ENCODE measurements around the gene LGALS9C.
"Not testable (repeated sequence)": the region's sequence is repeated elsewhere in the genome, so short reads cannot be mapped to it uniquely, and the experiment has no call there.

LGALS9C gene

GRCh38 chr17:18466250-18466983 is 10.2 kb upstream of the LGALS9C start:
- not testable (repeated sequence) for H3K4me3 ChIP-seq (ENCODE audit: low read length); H3K4me2 ChIP-seq (ENCODE audit: low read length); H3K27me3 ChIP-seq (ENCODE audit: control insufficient read depth, insufficient read depth, low read length); H3K9me3 ChIP-seq (replicated peaks; ENCODE audit: low read length); H3K36me3 ChIP-seq (ENCODE audit: insufficient read depth, low read length); H3K9ac ChIP-seq (ENCODE audit: low read depth, low read length); H3K4me1 ChIP-seq (ENCODE audit: control insufficient read depth, insufficient read depth, low read length)

GRCh38 chr17:18467001-18467400 is 9.6 kb upstream of the LGALS9C start:
- not testable (repeated sequence) for H3K4me2 ChIP-seq (ENCODE audit: low read length); H3K27me3 ChIP-seq (ENCODE audit: control insufficient read depth, insufficient read depth, low read length); H3K9me3 ChIP-seq (replicated peaks; ENCODE audit: low read length); H3K4me3 ChIP-seq (ENCODE audit: low read length); H3K9ac ChIP-seq (ENCODE audit: low read depth, low read length); H3K4me1 ChIP-seq (ENCODE audit: control insufficient read depth, insufficient read depth, low read length); H3K36me3 ChIP-seq (ENCODE audit: insufficient read depth, low read length)

GRCh38 chr17:18468472-18469171 is 8.0 kb upstream of the LGALS9C start:
- not testable (repeated sequence) for H3K9ac ChIP-seq (ENCODE audit: low read depth, low read length); H3K9me3 ChIP-seq (replicated peaks; ENCODE audit: low read length); H3K4me1 ChIP-seq (ENCODE audit: control insufficient read depth, insufficient read depth, low read length); H3K4me3 ChIP-seq (ENCODE audit: low read length); H3K4me2 ChIP-seq (ENCODE audit: low read length); H3K27me3 ChIP-seq (ENCODE audit: control insufficient read depth, insufficient read depth, low read length); H3K36me3 ChIP-seq (ENCODE audit: insufficient read depth, low read length)

GRCh38 chr17:18469837-18470236 is 6.8 kb upstream of the LGALS9C start:
- H3K9me3 ChIP-seq (replicated peaks; ENCODE audit: low read length); H3K9ac ChIP-seq (ENCODE audit: low read depth, low read length); H3K4me1 ChIP-seq (ENCODE audit: control insufficient read depth, insufficient read depth, low read length); H3K27me3 ChIP-seq (ENCODE audit: control insufficient read depth, insufficient read depth, low read length); H3K4me2 ChIP-seq (ENCODE audit: low read length); H3K36me3 ChIP-seq (ENCODE audit: insufficient read depth, low read length); H3K4me3 ChIP-seq (ENCODE audit: low read length): not testable (repeated sequence)

GRCh38 chr17:18470345-18470930 is 6.2 kb upstream of the LGALS9C start:
- not testable (repeated sequence) for H3K4me2 ChIP-seq (ENCODE audit: low read length); H3K36me3 ChIP-seq (ENCODE audit: insufficient read depth, low read length); H3K4me3 ChIP-seq (ENCODE audit: low read length); H3K4me1 ChIP-seq (ENCODE audit: control insufficient read depth, insufficient read depth, low read length); H3K9ac ChIP-seq (ENCODE audit: low read depth, low read length); H3K27me3 ChIP-seq (ENCODE audit: control insufficient read depth, insufficient read depth, low read length); H3K9me3 ChIP-seq (replicated peaks; ENCODE audit: low read length)

GRCh38 chr17:18473967-18474366 is 2.6 kb upstream of the LGALS9C start:
- H3K4me2 ChIP-seq (ENCODE audit: low read length); H3K36me3 ChIP-seq (ENCODE audit: insufficient read depth, low read length); H3K9ac ChIP-seq (ENCODE audit: low read depth, low read length); H3K4me1 ChIP-seq (ENCODE audit: control insufficient read depth, insufficient read depth, low read length); H3K27me3 ChIP-seq (ENCODE audit: control insufficient read depth, insufficient read depth, low read length); H3K4me3 ChIP-seq (ENCODE audit: low read length); H3K9me3 ChIP-seq (replicated peaks; ENCODE audit: low read length): not testable (repeated sequence)

- H3K4me3 ChIP-seq (ENCODE audit: low read length); H3K4me2 ChIP-seq (ENCODE audit: low read length); H3K9ac ChIP-seq (ENCODE audit: low read depth, low read length); H3K36me3 ChIP-seq (ENCODE audit: insufficient read depth, low read length); H3K4me1 ChIP-seq (ENCODE audit: control insufficient read depth, insufficient read depth, low read length); H3K27me3 ChIP-seq (ENCODE audit: control insufficient read depth, insufficient read depth, low read length); H3K9me3 ChIP-seq (replicated peaks; ENCODE audit: low read length): not testable (repeated sequence)
Measured at GRCh38 chr17:18474754-18475153, 1.8 kb upstream of the LGALS9C start.

- not testable (repeated sequence) for H3K4me3 ChIP-seq (ENCODE audit: low read length); H3K9me3 ChIP-seq (replicated peaks; ENCODE audit: low read length); H3K4me2 ChIP-seq (ENCODE audit: low read length); H3K4me1 ChIP-seq (ENCODE audit: control insufficient read depth, insufficient read depth, low read length); H3K27me3 ChIP-seq (ENCODE audit: control insufficient read depth, insufficient read depth, low read length); H3K9ac ChIP-seq (ENCODE audit: low read depth, low read length); H3K36me3 ChIP-seq (ENCODE audit: insufficient read depth, low read length)
Measured at GRCh38 chr17:18477367-18477766, 778 bp downstream of the LGALS9C start.

- H3K9ac ChIP-seq (ENCODE audit: low read depth, low read length); H3K9me3 ChIP-seq (replicated peaks; ENCODE audit: low read length); H3K4me3 ChIP-seq (ENCODE audit: low read length); H3K27me3 ChIP-seq (ENCODE audit: control insufficient read depth, insufficient read depth, low read length); H3K4me2 ChIP-seq (ENCODE audit: low read length); H3K4me1 ChIP-seq (ENCODE audit: control insufficient read depth, insufficient read depth, low read length); H3K36me3 ChIP-seq (ENCODE audit: insufficient read depth, low read length): not testable (repeated sequence)
Measured at GRCh38 chr17:18478362-18478761, 1.8 kb downstream of the LGALS9C start.

- H3K4me2 ChIP-seq (ENCODE audit: low read length); H3K27me3 ChIP-seq (ENCODE audit: control insufficient read depth, insufficient read depth, low read length); H3K9me3 ChIP-seq (replicated peaks; ENCODE audit: low read length); H3K4me1 ChIP-seq (ENCODE audit: control insufficient read depth, insufficient read depth, low read length); H3K4me3 ChIP-seq (ENCODE audit: low read length); H3K36me3 ChIP-seq (ENCODE audit: insufficient read depth, low read length); H3K9ac ChIP-seq (ENCODE audit: low read depth, low read length): not testable (repeated sequence)
Measured at GRCh38 chr17:18478977-18479595, 2.5 kb downstream of the LGALS9C start.

- H3K9me3 ChIP-seq (replicated peaks; ENCODE audit: low read length); H3K4me1 ChIP-seq (ENCODE audit: control insufficient read depth, insufficient read depth, low read length); H3K4me2 ChIP-seq (ENCODE audit: low read length): not testable (repeated sequence)
Measured at GRCh38 chr17:18481775-18482174, 5.2 kb downstream of the LGALS9C start.

More at GRCh38 chr17:18481775-18482174, 5.2 kb downstream of the LGALS9C start:
- not testable (repeated sequence) for H3K9ac ChIP-seq (ENCODE audit: low read depth, low read length); H3K4me3 ChIP-seq (ENCODE audit: low read length); H3K36me3 ChIP-seq (ENCODE audit: insufficient read depth, low read length); H3K27me3 ChIP-seq (ENCODE audit: control insufficient read depth, insufficient read depth, low read length)

All from skeletal muscle satellite cell (primary cell).